GM11168 (cell line): ENCODE measurements around the gene UCK2.

Experiments
- in situ Hi-C: fragments of 300-500 bp; cut with MboI; formaldehyde crosslinking; loops from one replicate; pipeline ENCODE4 v1.12.0; 2022; ENCODE audit warnings: low sequenced_read_pairs; ENCODE audit not compliant: unreplicated experiment

Gene UCK2

DNA sequence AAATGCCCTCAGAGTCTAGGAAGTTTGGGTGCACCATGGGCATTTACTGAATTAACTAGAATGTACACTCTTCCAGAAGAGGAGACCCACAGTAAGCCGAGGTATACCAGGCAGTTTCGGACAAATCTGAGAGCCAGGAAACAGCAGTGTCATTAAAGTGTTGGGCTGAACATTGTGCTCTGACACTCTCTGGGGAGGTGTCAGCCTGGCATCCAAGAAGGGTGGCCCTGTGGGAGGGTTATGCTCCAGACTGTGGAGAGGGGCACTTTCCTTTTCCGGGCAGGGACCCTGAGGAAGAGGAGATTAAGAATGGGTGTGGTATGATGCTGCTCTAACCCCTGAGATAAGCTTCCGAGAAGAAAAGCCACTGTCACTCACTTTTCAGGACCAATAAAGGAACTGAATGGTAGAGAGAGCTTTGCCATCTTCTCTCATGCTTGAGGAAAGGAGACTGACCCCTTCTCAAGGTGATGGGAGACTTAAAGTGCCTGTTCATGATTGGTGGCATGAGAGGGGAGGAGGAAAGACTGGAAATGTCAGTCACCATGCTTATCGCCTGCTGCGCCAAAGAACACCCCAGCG is 98.2 kb downstream of the UCK2 start:
- in situ Hi-C loops: loop anchor here (25.0 kb wide), 1 partner anchor 562 kb away; no protein-coding TSS in a partner anchor

DNA sequence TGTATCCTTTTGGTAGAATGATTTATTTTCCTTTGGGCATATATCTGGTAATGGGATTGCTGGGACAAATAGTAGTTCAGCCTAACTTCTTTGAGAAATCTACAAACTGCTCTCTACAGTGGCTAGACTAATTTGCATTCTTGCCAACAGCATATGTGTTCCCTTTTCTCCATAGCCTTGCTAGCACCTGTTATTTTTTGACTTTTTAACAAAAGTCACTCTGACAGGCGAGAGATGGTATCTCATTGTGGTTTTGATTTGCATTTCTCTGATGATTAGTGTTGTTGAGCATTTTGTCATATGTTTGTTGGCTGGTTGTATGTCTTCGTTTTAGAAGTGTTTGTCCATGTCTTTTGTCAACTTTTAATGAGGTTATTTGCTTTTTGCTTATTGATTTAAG is 99.8 kb downstream of the UCK2 start:
- in situ Hi-C loops: loop anchor here (25.0 kb wide), 1 partner anchor 560 kb away; no protein-coding TSS in a partner anchor

DNA sequence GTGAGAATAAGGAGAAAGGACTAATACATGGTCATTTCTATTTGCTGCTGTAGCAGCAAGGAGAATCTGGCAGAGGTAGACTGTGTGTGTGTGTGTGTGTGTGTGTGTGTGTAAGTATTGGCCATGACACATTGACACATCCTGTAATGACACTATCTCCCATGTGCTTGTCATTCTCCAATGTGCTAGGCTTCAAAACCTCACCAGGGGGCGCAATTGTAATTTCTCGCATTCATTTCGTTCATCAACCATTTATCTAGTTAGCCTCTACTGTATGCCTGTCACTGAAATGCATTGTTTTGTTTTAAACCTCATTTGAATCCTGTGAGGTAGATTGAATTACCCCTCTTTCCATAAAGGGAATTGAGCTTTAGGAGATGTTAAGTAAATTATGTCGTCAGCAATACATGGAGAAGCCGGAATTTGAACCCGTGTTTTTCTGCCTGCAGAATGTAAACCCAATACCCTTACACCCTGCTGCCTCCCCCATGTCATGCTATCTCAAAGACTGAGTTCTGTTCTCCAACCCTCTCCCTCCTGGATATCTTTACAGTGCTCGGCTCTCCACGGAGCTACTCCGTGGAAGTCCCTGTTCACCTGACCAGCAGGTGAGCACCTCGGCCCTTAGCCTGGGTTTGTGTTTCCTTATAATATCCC is 100.8 kb downstream of the UCK2 start:
- in situ Hi-C loops: loop anchor here (25.0 kb wide), 1 partner anchor 559 kb away; no protein-coding TSS in a partner anchor

DNA sequence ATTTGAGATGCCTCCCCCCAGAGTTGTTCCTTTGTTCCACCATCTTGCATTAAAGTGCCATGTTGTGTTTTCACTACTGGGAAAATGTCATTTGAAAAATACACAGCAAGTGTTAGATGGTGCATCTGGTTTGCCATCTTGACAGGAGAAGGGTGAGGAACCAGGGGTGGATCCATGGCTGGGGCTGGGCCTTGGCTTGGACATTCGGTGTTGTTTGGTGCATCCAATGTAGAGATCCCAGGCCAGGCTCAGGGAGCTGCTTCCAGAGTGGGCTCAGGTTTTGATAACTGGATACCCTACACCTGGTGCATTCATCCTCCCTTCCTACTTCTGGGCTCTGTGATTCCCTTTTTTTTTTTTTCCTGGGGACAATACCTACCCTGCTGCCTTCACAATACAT is 103.5 kb downstream of the UCK2 start:
- in situ Hi-C loops: loop anchor here (10.0 to 25.0 kb wide), 2 partner anchors 244 to 556 kb away; no protein-coding TSS in a partner anchor

DNA sequence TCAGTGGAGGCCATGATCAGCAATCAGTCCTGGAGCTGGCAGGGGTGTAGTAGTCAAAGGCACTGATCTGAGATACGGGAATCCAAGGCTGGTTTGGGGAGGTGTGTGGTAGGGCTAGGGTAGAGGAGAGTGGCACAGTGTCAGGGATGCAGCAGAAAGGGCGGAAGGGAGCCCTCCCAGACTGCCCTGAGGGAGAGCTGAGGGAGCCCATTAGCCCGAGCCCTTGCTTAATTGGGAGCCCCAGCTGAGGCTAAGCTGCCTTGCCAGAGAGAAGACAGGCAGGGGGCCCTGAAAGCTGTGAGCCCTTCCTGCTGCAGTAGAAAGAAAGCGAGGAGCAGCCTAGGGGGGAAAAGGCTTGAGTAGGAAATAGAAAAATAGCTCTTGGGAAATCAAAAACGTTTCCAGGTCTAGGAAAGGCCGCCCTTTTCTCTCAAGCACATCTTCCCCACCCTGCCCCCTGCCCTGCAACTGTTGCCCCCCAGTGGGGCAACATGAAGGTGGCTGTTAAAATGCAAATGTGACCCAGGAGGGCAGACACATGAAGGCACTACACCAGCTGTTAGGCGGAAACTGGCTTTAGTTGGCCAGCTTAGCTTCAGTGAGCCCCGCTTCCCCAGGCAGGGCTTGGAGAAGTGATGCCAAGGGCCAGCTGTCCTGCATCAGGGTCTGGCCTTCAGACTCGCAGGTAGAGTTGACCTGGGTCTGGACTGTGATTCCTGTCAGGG is 106.2 kb downstream of the UCK2 start:
- in situ Hi-C loops: loop anchor here (10.0 to 25.0 kb wide), 2 partner anchors 241 to 554 kb away; no protein-coding TSS in a partner anchor

DNA sequence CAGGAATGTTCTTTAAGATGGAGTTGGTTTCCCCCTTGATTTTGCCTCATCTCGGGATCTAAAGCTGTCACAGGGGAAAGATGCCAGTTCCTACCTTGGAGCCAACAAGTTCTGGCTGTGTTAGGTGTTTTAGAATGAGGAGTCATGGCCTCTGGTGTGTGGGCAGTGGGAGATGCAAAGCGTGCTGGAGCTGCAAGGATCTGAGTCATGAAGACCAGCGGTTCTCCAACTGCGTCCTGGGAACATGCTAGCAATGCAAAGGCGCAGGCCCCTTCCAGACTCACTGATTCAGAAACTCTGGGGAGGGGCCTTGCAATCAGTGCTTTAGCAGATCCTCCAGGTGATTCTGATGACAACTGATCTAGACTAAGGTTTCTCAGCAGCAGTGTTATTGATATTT is 109.1 kb downstream of the UCK2 start:
- in situ Hi-C loops: loop anchor here (10.0 to 25.0 kb wide), 2 partner anchors 238 to 551 kb away; no protein-coding TSS in a partner anchor

DNA sequence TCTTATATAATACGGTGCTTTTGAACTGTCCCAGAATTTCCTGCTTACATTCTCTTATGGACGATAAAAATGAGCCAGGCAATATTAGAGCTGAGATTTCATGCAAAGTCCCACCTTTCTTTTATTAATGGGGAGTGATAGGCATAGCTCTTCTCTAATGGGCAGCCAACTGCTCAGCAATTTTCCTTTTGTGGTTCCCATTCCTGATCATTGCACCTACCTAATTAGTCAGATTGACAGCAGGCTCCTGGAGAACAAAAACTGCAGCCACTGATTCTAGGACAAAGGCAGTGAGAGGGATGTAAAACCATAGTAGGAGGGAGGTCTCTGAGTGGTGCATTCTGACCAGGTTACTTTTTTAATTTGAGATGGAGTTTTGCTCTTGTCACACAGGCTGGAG is 110.4 kb downstream of the UCK2 start:
- in situ Hi-C loops: loop anchor here (10.0 to 25.0 kb wide), 2 partner anchors 237 to 549 kb away; no protein-coding TSS in a partner anchor

DNA sequence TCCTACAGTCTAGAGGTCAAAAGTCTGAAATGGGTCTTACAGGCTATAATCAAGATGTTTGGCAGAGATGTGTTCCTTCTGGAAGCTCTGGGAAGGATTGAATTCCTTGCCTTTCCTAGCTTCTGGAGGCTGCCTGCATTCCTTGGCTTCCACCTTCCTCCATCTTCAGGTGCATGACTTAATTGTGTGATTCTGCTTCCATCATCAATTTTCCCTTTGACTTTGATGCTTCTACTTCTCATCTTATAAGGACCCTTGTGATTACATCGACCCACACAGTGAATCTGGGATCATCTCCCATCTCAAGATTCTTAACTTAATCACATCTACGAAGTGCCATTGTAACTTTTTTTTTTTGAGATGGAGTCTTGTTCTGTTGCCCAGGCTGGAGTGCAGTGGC is 111.4 kb downstream of the UCK2 start:
- in situ Hi-C loops: loop anchor here (10.0 to 25.0 kb wide), 2 partner anchors 236 to 548 kb away; no protein-coding TSS in a partner anchor

DNA sequence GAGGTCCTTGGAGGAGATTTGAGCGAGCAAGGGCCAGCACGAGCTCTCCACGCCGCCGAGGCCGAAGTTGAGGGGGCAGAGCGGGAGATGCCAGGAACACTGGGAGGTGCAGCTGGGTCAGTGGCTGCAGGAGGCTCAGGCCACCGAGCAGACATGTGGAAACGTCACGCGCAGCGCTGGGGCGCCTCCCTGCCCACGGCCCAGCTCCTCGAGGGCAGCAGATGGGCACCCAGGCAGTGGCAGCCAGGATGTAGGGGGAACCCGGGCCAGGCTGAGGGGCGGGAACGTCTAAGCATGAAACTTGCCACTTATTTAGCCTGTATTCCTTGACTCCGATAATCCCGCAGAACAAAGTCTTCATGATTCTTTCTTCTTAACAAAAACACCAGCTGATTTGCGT is 114.1 kb downstream of the UCK2 start:
- in situ Hi-C loops: loop anchor here (25.0 kb wide), 1 partner anchor 546 kb away; no protein-coding TSS in a partner anchor

DNA sequence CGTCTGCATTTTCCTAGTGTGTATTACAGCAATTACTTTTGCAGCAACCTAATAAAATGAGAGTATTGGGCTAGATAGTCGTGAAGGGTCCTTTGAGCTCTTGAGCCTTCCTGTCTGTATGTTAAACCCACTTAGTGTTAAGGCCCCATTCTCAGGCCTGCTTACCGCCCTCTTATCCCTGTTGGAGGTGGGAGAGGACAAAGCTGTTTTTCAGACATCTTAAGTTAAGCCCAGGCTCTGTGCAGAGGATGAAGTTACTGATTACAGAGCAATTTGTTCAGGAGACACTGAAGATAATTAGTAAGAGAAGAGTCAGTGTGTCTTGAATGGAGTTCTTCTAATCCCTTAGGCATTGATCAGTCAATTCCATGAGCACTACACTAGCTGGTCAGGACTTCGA is 114.6 kb downstream of the UCK2 start:
- in situ Hi-C loops: loop anchor here (25.0 kb wide), 1 partner anchor 545 kb away; no protein-coding TSS in a partner anchor

DNA sequence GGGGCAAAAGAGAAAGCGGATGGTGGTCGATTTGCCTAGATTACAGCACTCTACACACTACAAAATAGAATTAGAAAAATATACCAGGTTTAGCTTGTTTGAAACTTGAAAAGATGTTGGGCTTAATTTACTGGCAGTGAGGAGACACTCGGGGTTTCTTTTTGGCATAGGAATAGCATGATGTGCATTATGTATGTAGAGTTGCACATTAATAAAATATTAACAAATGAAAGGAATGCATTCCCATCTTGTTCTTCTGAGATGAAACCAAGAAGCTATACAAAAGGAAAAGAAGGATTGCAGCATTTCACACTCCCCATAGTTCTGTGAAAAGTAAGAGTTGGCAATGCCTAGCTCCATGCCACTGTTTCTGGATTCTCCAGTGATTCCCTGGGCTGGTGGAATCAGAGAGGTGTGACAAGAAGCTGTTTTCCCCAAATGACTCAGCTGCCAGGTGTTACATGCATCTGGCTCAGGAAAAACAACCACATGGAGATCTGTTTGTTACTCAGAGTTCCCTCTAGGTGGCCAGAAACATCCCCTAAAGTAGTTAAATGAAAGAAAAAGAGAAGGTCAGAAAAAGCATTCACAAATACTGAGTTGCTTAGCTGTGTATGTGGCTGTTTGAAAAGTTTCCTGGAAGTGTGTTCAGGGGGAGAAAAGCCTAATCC is 115.6 kb downstream of the UCK2 start:
- in situ Hi-C loops: loop anchor here (25.0 kb wide), 1 partner anchor 544 kb away; no protein-coding TSS in a partner anchor

DNA sequence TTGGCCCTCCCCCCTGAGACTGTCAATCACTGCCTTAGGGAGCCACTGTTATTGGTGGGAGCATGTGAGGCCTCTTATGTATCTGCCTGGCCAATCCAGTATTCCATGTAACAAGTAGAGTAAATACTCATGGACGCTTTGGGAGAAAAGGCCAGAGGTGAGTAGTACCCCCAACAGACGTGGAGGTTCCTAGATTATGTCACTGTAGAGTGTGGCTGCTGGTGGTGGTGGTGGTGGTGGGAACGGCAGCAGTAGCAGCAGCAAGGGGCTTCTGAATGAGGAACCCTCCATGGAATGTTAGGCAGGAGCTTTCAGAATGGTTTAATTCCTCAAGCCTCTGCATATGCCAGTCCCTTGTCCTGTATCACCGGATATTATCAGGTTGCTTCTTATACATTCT is 118.5 kb downstream of the UCK2 start:
- in situ Hi-C loops: loop anchor here (25.0 kb wide), 1 partner anchor 541 kb away; no protein-coding TSS in a partner anchor

DNA sequence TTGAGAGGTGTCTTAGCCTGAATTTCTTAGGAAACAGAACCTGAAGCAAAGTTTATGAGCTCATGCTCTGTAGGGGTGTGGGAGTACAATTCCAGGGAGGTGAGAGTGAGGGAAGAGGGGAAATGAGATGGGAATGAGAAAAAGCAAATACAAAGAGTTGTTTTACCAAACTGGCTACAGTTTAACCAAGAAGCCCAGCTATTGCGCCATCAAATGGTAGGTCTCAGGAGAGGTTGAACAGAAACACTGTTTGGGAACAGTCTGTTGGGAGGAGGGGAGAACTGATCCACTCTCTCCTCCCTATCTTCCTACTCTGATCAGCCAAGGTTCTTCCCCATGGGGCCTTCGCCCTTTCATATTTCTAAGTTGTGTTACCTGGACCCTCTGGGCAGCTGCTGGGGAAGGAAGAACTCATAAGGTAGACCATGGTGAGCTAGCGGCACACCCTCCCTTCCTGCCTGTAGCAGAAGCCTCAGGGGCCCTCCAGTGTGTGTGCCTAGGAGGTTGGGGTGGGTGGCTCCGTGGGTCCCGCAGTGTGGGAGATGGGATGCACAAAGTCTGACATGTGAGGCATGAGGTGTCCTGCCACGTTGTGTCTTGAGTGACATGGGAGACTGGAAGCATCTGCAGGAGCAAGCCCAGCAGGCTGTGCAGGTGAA is 120.5 kb downstream of the UCK2 start:
- in situ Hi-C loops: loop anchor here (25.0 kb wide), 1 partner anchor 539 kb away; no protein-coding TSS in a partner anchor

DNA sequence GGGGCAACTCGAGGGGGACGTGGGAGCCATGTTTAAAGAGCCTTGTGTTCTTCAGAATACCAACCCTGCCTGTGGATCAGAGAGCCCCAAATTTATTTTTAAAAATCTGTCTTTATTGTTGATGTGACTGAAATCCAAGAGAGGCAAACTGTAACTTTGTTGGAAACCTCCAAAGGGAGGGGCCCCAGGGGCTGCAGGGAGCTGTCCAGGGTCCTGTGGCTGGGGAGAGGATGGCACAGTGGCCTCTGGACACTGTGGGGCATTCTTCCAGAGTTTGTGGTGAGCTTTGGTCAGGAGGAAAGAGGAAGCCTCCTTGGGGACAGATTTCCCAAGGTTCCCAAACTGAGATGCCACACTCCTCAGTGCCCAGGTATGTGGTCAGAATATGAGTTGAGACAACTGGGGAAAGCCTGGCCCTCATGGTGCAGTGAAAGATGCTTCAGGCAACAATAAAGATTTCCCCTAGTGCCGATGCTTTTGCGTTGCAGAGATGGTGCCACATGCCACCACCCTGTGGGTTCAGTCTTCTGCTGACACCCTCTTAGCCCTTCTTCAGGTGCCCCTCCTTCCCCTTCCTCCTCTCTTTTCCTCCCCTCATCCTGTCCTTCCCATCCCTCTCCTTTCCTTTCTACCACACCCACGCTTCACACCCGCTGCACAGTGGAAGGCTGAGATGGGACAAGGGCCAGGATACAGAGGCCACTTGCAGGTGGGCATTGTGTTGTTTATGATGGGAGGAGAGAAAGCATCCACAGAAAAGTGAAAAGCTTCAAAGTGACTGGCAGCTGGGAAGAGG is 122.1 kb downstream of the UCK2 start:
- in situ Hi-C loops: loop anchor here (25.0 kb wide), 1 partner anchor 538 kb away; no protein-coding TSS in a partner anchor

DNA sequence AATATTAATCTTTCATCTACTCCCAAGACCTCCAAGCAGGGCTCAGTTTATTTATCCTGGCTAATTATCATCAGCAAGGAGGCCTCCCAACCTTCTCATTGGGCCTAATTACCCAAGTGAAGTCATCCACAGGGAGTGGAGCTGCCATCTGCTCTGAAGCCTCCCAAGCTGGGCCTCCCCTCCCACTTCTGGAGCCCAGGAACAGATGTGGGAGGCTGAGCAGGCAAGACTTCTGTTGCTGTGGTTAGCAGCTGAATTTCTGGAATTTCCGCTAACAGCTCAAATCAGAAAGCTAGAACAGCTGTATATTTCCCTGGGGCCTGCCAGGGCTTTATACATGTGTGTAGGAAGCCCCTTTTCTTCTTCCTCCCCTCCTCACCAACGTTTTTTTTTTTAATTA is 127.5 kb downstream of the UCK2 start:
- in situ Hi-C loops: no loop called here

DNA sequence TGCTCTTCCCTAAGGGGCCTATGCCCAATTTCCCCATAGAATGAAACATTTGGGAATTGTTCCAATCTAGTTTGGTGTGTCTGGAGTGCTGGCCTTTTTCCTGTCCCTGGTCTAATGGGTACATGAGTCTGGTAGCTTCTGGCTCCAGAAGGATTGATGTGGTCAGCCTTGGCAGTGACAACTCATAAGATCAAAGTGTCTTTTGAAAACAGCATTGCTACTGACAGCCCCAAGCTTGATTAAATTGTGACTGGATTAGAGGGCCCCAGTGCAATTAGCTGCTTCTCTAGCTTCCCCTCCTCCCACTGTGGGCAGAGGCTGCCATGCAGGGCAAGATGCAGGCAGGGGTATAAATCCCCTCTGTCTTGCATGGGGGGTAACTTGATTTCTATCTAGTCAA is 130.9 kb downstream of the UCK2 start:
- in situ Hi-C loops: no loop called here

DNA sequence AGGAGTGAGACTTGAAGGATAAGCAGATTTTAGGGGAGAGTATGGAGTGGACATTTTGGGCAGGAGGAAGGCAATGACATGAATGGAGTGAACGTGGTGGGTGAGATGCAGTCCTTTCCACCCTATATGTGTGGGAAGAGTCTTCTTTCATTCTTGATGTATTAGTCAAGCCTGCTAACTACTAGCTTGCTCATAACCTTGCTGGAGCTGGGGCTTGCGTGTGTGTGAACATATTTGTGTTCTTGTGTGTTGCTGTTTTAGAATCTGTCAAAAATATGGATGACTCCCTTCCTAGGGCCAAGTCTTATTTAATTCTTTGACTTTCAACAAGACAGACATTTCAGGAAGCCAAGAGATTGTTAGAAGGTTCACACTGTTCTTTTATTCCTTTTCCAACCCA is 132.7 kb downstream of the UCK2 start:
- in situ Hi-C loops: no loop called here

DNA sequence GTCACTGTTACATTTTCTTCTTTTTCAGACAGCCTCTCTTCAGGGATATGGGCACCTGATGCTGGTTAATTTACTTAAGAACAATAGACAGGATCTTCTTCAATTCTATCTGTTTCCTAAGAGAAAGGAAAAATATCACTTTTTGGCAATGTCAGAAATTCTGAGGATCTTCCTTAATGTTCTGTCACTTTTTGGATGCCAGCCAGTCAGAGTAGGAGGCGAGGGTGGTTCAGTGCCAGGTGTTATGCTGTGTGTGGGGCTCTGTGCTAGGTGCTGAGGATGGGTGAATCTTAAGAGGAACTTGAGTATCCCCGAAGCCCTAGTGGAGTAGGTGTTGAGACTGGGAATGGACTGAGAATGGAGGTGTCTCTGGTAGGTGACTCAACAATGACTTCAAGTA is 133.5 kb downstream of the UCK2 start:
- in situ Hi-C loops: no loop called here
